ENCODE measurements around the gene CSRNP3.

- TF ChIP-seq CTCF (IDR thresholded peaks at IDR 0.05 in 8 of 11, conservative IDR thresholded peaks at IDR 0.05 in 3 of 11) (no peak), POLR2A (IDR thresholded peaks at IDR 0.05) (no peak), POLR2AphosphoS5 (IDR thresholded peaks at IDR 0.05) (no peak)
These were observed 213.0 kb downstream of the CSRNP3 start for GRCh38 chr2:165682546-165682945.

All from spleen (tissue), 7 donors.